ENCODE results near the gene SSC5D.

The SSC5D gene

GRCh38 chr19:55455576-55456235 lies 32.5 kb upstream of the SSC5D start:
- DNase-seq: no peak

- DNase-seq: no peak
Measured at GRCh38 chr19:55456347-55456746, 31.9 kb upstream of the SSC5D start.

GRCh38 chr19:55457683-55458457 lies 30.4 kb upstream of the SSC5D start:
- DNase-seq: no peak

GRCh38 chr19:55459551-55459949 lies 28.7 kb upstream of the SSC5D start:
- DNase-seq: no peak

- no peak for DNase-seq
Measured at GRCh38 chr19:55459950-55460657, 28.1 kb upstream of the SSC5D start.

GRCh38 chr19:55460670-55461258 lies 27.5 kb upstream of the SSC5D start:
- peak; percentile 18 to 37 for DNase-seq

GRCh38 chr19:55461259-55461973 lies 26.8 kb upstream of the SSC5D start, which contains the start of gene ISOC2:
Gene ISOC2 (minus strand): TSS chr19:55461642. CDS start chr19:55456486, 5,156 bp downstream.
- DNase-seq: peak; percentile 100

GRCh38 chr19:55461974-55462626 lies 26.1 kb upstream of the SSC5D start:
- no peak for DNase-seq

GRCh38 chr19:55462722-55463121 lies 25.5 kb upstream of the SSC5D start:
- no peak for DNase-seq

- DNase-seq: no peak
Measured at GRCh38 chr19:55463583-55464031, 24.6 kb upstream of the SSC5D start.

GRCh38 chr19:55464039-55464661 lies 24.1 kb upstream of the SSC5D start:
- DNase-seq: no peak

GRCh38 chr19:55464662-55465054 lies 23.6 kb upstream of the SSC5D start, which contains the start of gene C19orf85:
Gene C19orf85 (minus strand): TSS chr19:55464751. CDS start chr19:55464554, 197 bp downstream.
- DNase-seq: no peak

GRCh38 chr19:55465460-55466240 lies 22.6 kb upstream of the SSC5D start:
- DNase-seq: no peak

GRCh38 chr19:55466241-55466614 lies 22.0 kb upstream of the SSC5D start:
- no peak for DNase-seq

GRCh38 chr19:55467236-55468053 lies 20.8 kb upstream of the SSC5D start:
- DNase-seq: peak; percentile 56 to 72

GRCh38 chr19:55468054-55468393 lies 20.2 kb upstream of the SSC5D start:
- no peak for DNase-seq

- DNase-seq: no peak
Measured at GRCh38 chr19:55471266-55471665, 17.0 kb upstream of the SSC5D start.

GRCh38 chr19:55472463-55472862 lies 15.8 kb upstream of the SSC5D start:
- no peak for DNase-seq

GRCh38 chr19:55473225-55474012 lies 14.8 kb upstream of the SSC5D start:
- no peak for DNase-seq

All from CD4-positive, alpha-beta T cell treated with Interferon alpha-2 for 1 hour (primary cell).